CD14-positive monocyte (primary cell): ENCODE results near the gene GLYAT. TPM values are rescaled to one million over a fixed set of nuclear protein-coding genes. Genes with fewer than 3 reads are reported as not detected.

ENCODE experiments used
- DNase-seq, 3 donors: peaks; one replicate each; pipeline ENCODE4 v3.0.0-alpha.2; 2011 to 2022
- H2AFZ ChIP-seq: 2 replicates; pipeline ENCODE4 v1.6.0; 2012; ENCODE audit warnings: mild to moderate bottlenecking, low read depth, low read length, inconsistent platforms; ENCODE audit not compliant: insufficient read depth, poor library complexity, severe bottlenecking
- H3K27ac ChIP-seq, 2 donors: 1 replicate in 1 of 2; 2 replicates in 1 of 2; pipeline ENCODE4 v1.5.1; 2012 to 2013; ENCODE audit warnings: low read length in 2 of 2, control low read depth in 1 of 2, inconsistent platforms in 1 of 2, low read depth in 1 of 2, mild to moderate bottlenecking in 1 of 2
- H3K27me3 ChIP-seq, 2 donors: one replicate each; pipeline versions ENCODE4 v1.6.0 to v1.6.1; 2011 to 2013; ENCODE audit warnings: low read length in 2 of 2; ENCODE audit not compliant: control insufficient read depth in 2 of 2, insufficient read depth in 2 of 2
- H3K36me3 ChIP-seq, 2 donors: replicated peaks in 1 of 2; 1 replicate in 1 of 2; 2 replicates in 1 of 2; pipeline versions ENCODE4 v1.5.1 to v1.6.1; 2012 to 2013; ENCODE audit warnings: low read length in 2 of 2, control low read depth in 1 of 2, inconsistent platforms in 1 of 2, mild to moderate bottlenecking in 1 of 2; ENCODE audit not compliant: insufficient read depth in 2 of 2, control insufficient read depth in 1 of 2
- H3K4me1 ChIP-seq, 2 donors: 1 replicate in 1 of 2; 2 replicates in 1 of 2; pipeline versions ENCODE4 v1.5.1 to v1.6.1; 2012 to 2013; ENCODE audit warnings: low read length in 2 of 2, control low read depth in 1 of 2, inconsistent platforms in 1 of 2, mild to moderate bottlenecking in 1 of 2, moderate library complexity in 1 of 2; ENCODE audit not compliant: insufficient read depth in 2 of 2, control insufficient read depth in 1 of 2
- H3K4me2 ChIP-seq: replicated peaks from 2 replicates; pipeline ENCODE3; 2012; ENCODE audit warnings: low read length, moderate library complexity, mild to moderate bottlenecking; ENCODE audit not compliant: poor library complexity, severe bottlenecking; ENCODE audit errors: extremely low read depth
- H3K4me3 ChIP-seq, 3 experiments: fragments of 200-600 bp in 1 of 3; sonication (generic) in 1 of 3; replicated peaks in 1 of 3; 1 replicate in 2 of 3; 2 replicates in 1 of 3; pipeline ENCODE4 v1.5.1; 2011 to 2013; ENCODE audit warnings: low read length in 3 of 3, mild to moderate bottlenecking in 3 of 3, control low read depth in 2 of 3, low read depth in 2 of 3, inconsistent platforms in 1 of 3, moderate library complexity in 1 of 3
- H3K79me2 ChIP-seq: 2 replicates; pipeline ENCODE4 v1.6.0; 2012; ENCODE audit warnings: mild to moderate bottlenecking, control low read depth, inconsistent platforms, low read length, moderate library complexity; ENCODE audit not compliant: insufficient read depth
- H3K9ac ChIP-seq: 2 replicates; pipeline ENCODE4 v1.6.0; 2017; ENCODE audit warnings: low read length, mild to moderate bottlenecking; ENCODE audit not compliant: insufficient read depth, poor library complexity, severe bottlenecking
- H3K9me3 ChIP-seq, 2 donors: replicated peaks in 1 of 2; 1 replicate in 1 of 2; 2 replicates in 1 of 2; pipeline versions ENCODE4 v1.5.1 to v1.6.1; 2012 to 2013; ENCODE audit warnings: low read length in 2 of 2, control low read depth in 1 of 2; ENCODE audit not compliant: control insufficient read depth in 1 of 2, insufficient read depth in 1 of 2
- H4K20me1 ChIP-seq: 2 replicates; pipeline ENCODE4 v1.6.0; 2012; ENCODE audit warnings: mild to moderate bottlenecking, low read length, control low read depth, moderate library complexity; ENCODE audit not compliant: insufficient read depth
- H3K27ac Mint-ChIP-seq, 7 donors: one replicate each; pipeline ENCODE4 v1.8.0; 2020; ENCODE audit warnings: mild to moderate bottlenecking in 7 of 7, mixed read lengths in 7 of 7, moderate library complexity in 6 of 7, inconsistent platforms in 2 of 7
- H3K27me3 Mint-ChIP-seq, 3 donors: one replicate each; pipeline ENCODE4 v1.8.0; 2021 to 2022; ENCODE audit warnings: low read depth in 3 of 3, mild to moderate bottlenecking in 3 of 3, mixed read lengths in 3 of 3, moderate library complexity in 3 of 3, inconsistent platforms in 1 of 3
- H3K36me3 Mint-ChIP-seq, 2 donors: one replicate each; pipeline ENCODE4 v1.8.0; 2020; ENCODE audit warnings: mixed read lengths in 2 of 2, inconsistent platforms in 1 of 2, mild to moderate bottlenecking in 1 of 2
- H3K4me1 Mint-ChIP-seq: one replicate; pipeline ENCODE4 v1.8.0; 2020; ENCODE audit warnings: mild to moderate bottlenecking, mixed read lengths
- H3K4me3 Mint-ChIP-seq, 2 donors: one replicate each; pipeline ENCODE4 v1.8.0; 2020; ENCODE audit warnings: mild to moderate bottlenecking in 2 of 2, mixed read lengths in 2 of 2, moderate library complexity in 1 of 2
- H3K9me3 Mint-ChIP-seq, 7 donors: one replicate each; pipeline ENCODE4 v1.8.0; 2020 to 2022; ENCODE audit warnings: mixed read lengths in 7 of 7, mild to moderate bottlenecking in 6 of 7, moderate library complexity in 6 of 7, inconsistent platforms in 2 of 7
- CTCF ChIP-seq: fragments of 200-600 bp; IDR thresholded peaks from one replicate; pipeline ENCODE4 v1.8.0; 2022; ENCODE audit warnings: antibody characterized with exemption, mild to moderate bottlenecking
- WGBS: methylation state at CpG from one replicate; pipeline ENCODE4 v1.1.5; 2013; ENCODE audit warnings: missing lambda C conversion rate; ENCODE audit not compliant: insufficient coverage; 5-methylcytosine and 5-hydroxymethylcytosine counted together
- intact Hi-C, 2 donors: fragments of 100-400 bp; cut with micrococcal nuclease; formaldehyde crosslinking; loops; one replicate each; pipeline versions ENCODE4 v1.15.0 to v1.15.1; 2023
- polyA plus RNA-seq, 3 donors: library from polyadenylated mRNA; depleted of rRNA in 1 of 3; unstranded in 2 of 3; stranded (reverse) in 1 of 3; fragments of 300-500 nt in 2 of 3; fragments of >200 nt in 1 of 3; fragmentation: Illumina TruSeq in 2 of 3; gene quantifications; 1 replicate in 2 of 3; 2 replicates in 1 of 3; pipeline ENCODE4 v1.2.3, GENCODE V29; 2012 to 2021

The GLYAT gene
- polyA plus RNA-seq, 3 donors = not detected

- Histone ChIP-seq H3K36me3 (no peaks in the 10 kb centered on the region), H3K9me3 (peaks cover 0 to 5% of the 10 kb centered on the region in 2 donors), H4K20me1 (no peaks in the 10 kb centered on the region), H3K4me1 (no peaks in the 10 kb centered on the region), H3K27ac (no peak overlapping the region), H2AFZ (no peak overlapping the region), H3K9ac (no peak overlapping the region), H3K4me3 (no peak overlapping the region), H3K4me2 (no peak overlapping the region), H3K27me3 (no peaks in the 10 kb centered on the region), H3K79me2 (no peaks in the 10 kb centered on the region)
- no peak for DNase-seq
- H3K9me3 Mint-ChIP-seq = peaks cover 0 to 10% (median 6%) of the 10 kb centered on the region in 7 donors
- H3K36me3 Mint-ChIP-seq = no peaks in the 10 kb centered on the region
- peaks cover 0 to 2% (median 0%) of the 10 kb centered on the region in 3 donors for H3K27me3 Mint-ChIP-seq
- intact Hi-C loops = loop anchor here in 1 of 2 donors (10.0 kb wide), 2 partner anchors 245 to 405 kb away; no protein-coding TSS in a partner anchor
- H3K4me3 Mint-ChIP-seq = no peak overlapping the region
- WGBS = no CpG with 5 or more reads among the region's 2 CpGs
- H3K4me1 Mint-ChIP-seq = no peaks in the 10 kb centered on the region
- no peak overlapping the region for H3K27ac Mint-ChIP-seq
- TF ChIP-seq CTCF = no peak
These were observed 72.3 kb downstream of the GLYAT start for GRCh38 chr11:58659404-58659803.

Other genes starting within 250 kb of the GLYAT start
- under 1 TPM in 1 of 3 donors, not detected in 2; 0.12 TPM for gene OR5B21, start 223.8 kb downstream of the GLYAT start, polyA plus RNA-seq
- gene LPXN, start 156.1 kb downstream of the GLYAT start, polyA plus RNA-seq = 100 to 1,000 TPM in 2 of 3 donors, 10 to 100 TPM in 1; 81.3 to 133 (median 101) TPM
- gene ZFP91, start 152.9 kb downstream of the GLYAT start, polyA plus RNA-seq = 10 to 100 TPM in 1 of 3 donors, 1 to 10 TPM in 2; 8.0 to 15.8 (median 8.3) TPM
- 1 to 10 TPM in 1 of 3 donors, not detected in 2; 2.1 TPM for gene CNTF, start 109.3 kb downstream of the GLYAT start, polyA plus RNA-seq
- not detected for gene GLYATL2, start 112.8 kb upstream of the GLYAT start, polyA plus RNA-seq
- not detected for gene GLYATL1, start 207.5 kb upstream of the GLYAT start, polyA plus RNA-seq